ENCODE data around the gene ATP11A. TPM values are rescaled to one million over a fixed set of nuclear protein-coding genes. Genes with fewer than 3 reads are reported as not detected.

Gene ATP11A
- total and polyA plus RNA-seq, 10 of the 15 experiments (the other 5 are each of a cell fraction or from before 2014, with no cell fraction given), result 1.4 to 69.6 (median 14.4) TPM

- TF ChIP-seq ZNF687 (IDR thresholded peaks at IDR 0.05) (no peak), SMAD1 (IDR thresholded peaks at IDR 0.05; ENCODE audit: low read depth, partially characterized antibody) (no peak), HCFC1 (IDR thresholded peaks at IDR 0.05; ENCODE audit: low read length) (no peak), E2F8 (IDR thresholded peaks at IDR 0.05; ENCODE audit: low read depth, partially characterized antibody) (no peak), TARDBP (IDR thresholded peaks at IDR 0.05; ENCODE audit: borderline replicate concordance) (no peak), ZBTB40 (IDR thresholded peaks at IDR 0.05; ENCODE audit: borderline replicate concordance) (no peak), CEBPZ (IDR thresholded peaks at IDR 0.05; ENCODE audit: low read depth, low read length) (no peak), ATF2 (IDR thresholded peaks at IDR 0.05; ENCODE audit: low read length) (no peak), MTA2 (IDR thresholded peaks at IDR 0.05; ENCODE audit: low read depth) (no peak), SP1 (IDR thresholded peaks at IDR 0.05; ENCODE audit: low read depth, low read length) (no peak), RB1 (IDR thresholded peaks at IDR 0.05; ENCODE audit: borderline replicate concordance) (no peak)
Observed at GRCh38 chr13:112774829-112775565, 85.2 kb downstream of the ATP11A start (continued).

Measured in GM12878 (cell line).